Panc1 (cell line): ENCODE measurements around the gene KLF16. TPM values are rescaled to one million over a fixed set of nuclear protein-coding genes. Genes with fewer than 3 reads are reported as not detected.

ENCODE experiments used
- ATAC-seq: fragments of 200-7000 bp; cut with Tn5 transposase; 2 replicates; pipeline ENCODE4 v1.9.1; 2020; ENCODE audit warnings: mild to moderate bottlenecking, moderate library complexity
- BruUV-seq: library from RNA; stranded (reverse); fragments of 400-500 nt; replicated peaks from 2 replicates; lab custom pipeline; 2021; lab: Mats Ljungman, UMichigan
- CTCF ChIA-PET: fragments of 300-600 bp; sonication (Branson Sonifier 250); formaldehyde crosslinking; loops from one replicate; lab custom pipeline; 2022; ENCODE audit warnings: antibody characterized with exemption; lab: Charles Lee
- POLR2A ChIA-PET: fragments of 300-600 bp; sonication (Branson Sonifier 250); formaldehyde crosslinking; loops from one replicate; lab custom pipeline; 2022; ENCODE audit warnings: antibody characterized with exemption; lab: Charles Lee
- DNase-seq: peaks from one replicate; pipeline ENCODE4 v3.0.0-alpha.2; 2010; ENCODE audit warnings: low read depth, low spot score
- H3K27ac ChIP-seq: 2 replicates; pipeline ENCODE4 v1.5.1; 2011; ENCODE audit warnings: mild to moderate bottlenecking, low read length, inconsistent platforms
- H3K27me3 ChIP-seq: fragments of 200-500 bp; sonication (Bioruptor generic); 2 replicates; pipeline ENCODE4 v1.6.0; 2014; ENCODE audit warnings: low read length, inconsistent platforms; ENCODE audit not compliant: control insufficient read depth, insufficient read depth
- H3K36me3 ChIP-seq: fragments of 200-500 bp; sonication (Bioruptor generic); 2 replicates; pipeline ENCODE4 v1.5.1; 2014; ENCODE audit warnings: inconsistent platforms, mild to moderate bottlenecking, low read length, moderate library complexity; ENCODE audit not compliant: control insufficient read depth, insufficient read depth
- H3K4me1 ChIP-seq: 2 replicates; pipeline ENCODE4 v1.5.1; 2011; ENCODE audit warnings: inconsistent platforms, mild to moderate bottlenecking, low read length, moderate library complexity; ENCODE audit not compliant: control insufficient read depth, insufficient read depth
- H3K4me3 ChIP-seq, 2 experiments: 2 replicates each; pipeline ENCODE4 v1.5.1; 2011 to 2012; ENCODE audit warnings: low read depth in 2 of 2, low read length in 2 of 2, mild to moderate bottlenecking in 2 of 2, inconsistent platforms in 1 of 2, moderate library complexity in 1 of 2
- H3K9me3 ChIP-seq: fragments of 200-500 bp; sonication (Bioruptor generic); 2 replicates; pipeline ENCODE4 v1.5.1; 2014; ENCODE audit warnings: low read depth, mild to moderate bottlenecking, inconsistent platforms, low read length, moderate library complexity; ENCODE audit not compliant: control insufficient read depth, insufficient read depth
- CTCF ChIP-seq: fragments of 450-650 bp; IDR thresholded peaks from 2 replicates; pipeline ENCODE4 v1.5.1; 2017; ENCODE audit warnings: mild to moderate bottlenecking
- POLR2AphosphoS5 ChIP-seq: IDR thresholded peaks from 2 replicates; pipeline ENCODE4 v1.6.1; 2012; ENCODE audit warnings: mild to moderate bottlenecking, low read depth, low read length, moderate library complexity
- REST ChIP-seq, 2 experiments: IDR thresholded peaks; 2 replicates each; pipeline ENCODE4 v1.6.1; 2011 to 2012; ENCODE audit warnings: low read depth in 2 of 2, control low read depth in 1 of 2, low read length in 1 of 2, mild to moderate bottlenecking in 1 of 2, moderate library complexity in 1 of 2; ENCODE audit not compliant: insufficient read depth in 1 of 2
- SIN3A ChIP-seq: IDR thresholded peaks from 2 replicates; pipeline ENCODE4 v1.6.1; 2012; ENCODE audit warnings: low read depth, mild to moderate bottlenecking, low read length, moderate library complexity, borderline replicate concordance; ENCODE audit not compliant: insufficient read depth
- TCF7L2 ChIP-seq: IDR thresholded peaks from 2 replicates; pipeline ENCODE4 v1.6.1; 2011; ENCODE audit warnings: mild to moderate bottlenecking, low read depth, low read length, inconsistent platforms
- in situ Hi-C: cut with HindIII; loops from 2 replicates; pipeline ENCODE4 v1.10.0; 2016; ENCODE audit warnings: low sequenced_read_pairs, low pct_unique_long_range_greater_than_20kb
- intact Hi-C: fragments of 100-400 bp; cut with micrococcal nuclease; formaldehyde crosslinking; loops from one replicate; pipeline ENCODE4 v1.10.0; 2022; ENCODE audit not compliant: unreplicated experiment
- total RNA-seq: library from RNA; stranded (reverse); gene quantifications from one replicate; pipeline ENCODE4 v1.2.1, GENCODE V29; 2021; ENCODE audit not compliant: unreplicated experiment

Gene KLF16
- total RNA-seq, 1 experiment from 2014 or later, result 79.3 TPM

GRCh38 chr19:1867349-1867724 is 4.0 kb upstream of the KLF16 start:
- H3K4me1 ChIP-seq, result peaks cover 10% of the 10 kb centered on the region
- no peaks in the 10 kb centered on the region for H3K9me3 ChIP-seq
- no peak for ATAC-seq
- intact Hi-C loops, result no loop called here
- no peak for DNase-seq
- H3K36me3 ChIP-seq, result no peaks in the 10 kb centered on the region; the same call in 1 of the 2 replicates
- no peak overlapping the region for H3K4me3 ChIP-seq
- in situ Hi-C loops, result no loop called here
- H3K27me3 ChIP-seq, result no peaks in the 10 kb centered on the region
- CTCF ChIA-PET, result no interaction called here
- no peak overlapping the region for H3K27ac ChIP-seq
- TF ChIP-seq CTCF, result no peak
- no peak for TF ChIP-seq POLR2AphosphoS5
- no peak for TF ChIP-seq TCF7L2
- TF ChIP-seq SIN3A, result no peak
- no peak for TF ChIP-seq REST (IDR thresholded peaks at IDR 0.05; ENCODE audit: insufficient read depth in 1 of 2, low read depth in 2 of 2, low read length in 1 of 2)
- POLR2A ChIA-PET, result no interaction called here
- BruUV-seq, result no TSS peak

- TF ChIP-seq POLR2AphosphoS5, result no peak
- TF ChIP-seq SIN3A, result no peak
- no peak for TF ChIP-seq REST (IDR thresholded peaks at IDR 0.05; ENCODE audit: insufficient read depth in 1 of 2, low read depth in 2 of 2, low read length in 1 of 2)
- TF ChIP-seq TCF7L2, result no peak
- TF ChIP-seq CTCF, result no peak
- intact Hi-C loops, result no loop called here
- no peaks in the 10 kb centered on the region for H3K9me3 ChIP-seq
- no peak overlapping the region for H3K4me3 ChIP-seq
- no TSS peak for BruUV-seq
- ChIA-PET CTCF (no interaction called here), POLR2A (interaction anchor here (0.6 kb wide), 1 partner anchor 325 kb away, joined by 16 read pairs; no protein-coding TSS in a partner anchor)
- H3K27me3 ChIP-seq, result no peaks in the 10 kb centered on the region
- in situ Hi-C loops, result no loop called here
- H3K4me1 ChIP-seq, result peaks cover 10% of the 10 kb centered on the region
- peaks cover 5% of the 10 kb centered on the region; the same call in 1 of the 2 replicates for H3K36me3 ChIP-seq
- ATAC-seq (no peak), DNase-seq (no peak)
- no peak overlapping the region for H3K27ac ChIP-seq
Observed at GRCh38 chr19:1866693-1867348, 3.4 kb upstream of the KLF16 start.
